Neural crest cell (in vitro differentiated cells): ENCODE measurements around the gene PROK1. TPM values are rescaled to one million over a fixed set of nuclear protein-coding genes. Genes with fewer than 3 reads are reported as not detected.
"Not testable (repeated sequence)": the region's sequence is repeated elsewhere in the genome, so short reads cannot be mapped to it uniquely, and the experiment has no call there.

ENCODE experiments used
- DNase-seq: peaks from one replicate; pipeline ENCODE4 v3.0.0; 2021; ENCODE audit warnings: low read depth, mixed read lengths, low spot score
- H3K27ac Mint-ChIP-seq: one replicate; pipeline ENCODE4 v1.8.0; 2021; ENCODE audit warnings: mild to moderate bottlenecking, mixed read lengths; ENCODE audit not compliant: unreplicated experiment
- H3K27me3 Mint-ChIP-seq: 2 replicates; pipeline ENCODE4 v1.8.0; 2021; ENCODE audit warnings: low read depth, mild to moderate bottlenecking, mixed read lengths
- H3K36me3 Mint-ChIP-seq: 2 replicates; pipeline ENCODE4 v1.8.0; 2021; ENCODE audit warnings: low read depth, mild to moderate bottlenecking, mixed read lengths
- H3K4me1 Mint-ChIP-seq: 2 replicates; pipeline ENCODE4 v1.8.0; 2021; ENCODE audit warnings: mixed read lengths
- H3K4me3 Mint-ChIP-seq: one replicate; pipeline ENCODE4 v1.8.0; 2021; ENCODE audit warnings: mild to moderate bottlenecking, mixed read lengths
- H3K9me3 Mint-ChIP-seq: 2 replicates; pipeline ENCODE4 v1.8.0; 2021; ENCODE audit warnings: mixed read lengths
- CTCF ChIP-seq: fragments of 200-600 bp; sonication (generic); conservative IDR thresholded peaks from 2 replicates; pipeline ENCODE4 v1.5.0; 2021; ENCODE audit warnings: antibody characterized with exemption, mild to moderate bottlenecking
- total RNA-seq: library from RNA; stranded (reverse); gene quantifications from 2 replicates; pipeline ENCODE4 v1.2.1, GENCODE V29; 2021

Gene PROK1
- total RNA-seq, 1 donor from 2014 or later, result not detected

DNA sequence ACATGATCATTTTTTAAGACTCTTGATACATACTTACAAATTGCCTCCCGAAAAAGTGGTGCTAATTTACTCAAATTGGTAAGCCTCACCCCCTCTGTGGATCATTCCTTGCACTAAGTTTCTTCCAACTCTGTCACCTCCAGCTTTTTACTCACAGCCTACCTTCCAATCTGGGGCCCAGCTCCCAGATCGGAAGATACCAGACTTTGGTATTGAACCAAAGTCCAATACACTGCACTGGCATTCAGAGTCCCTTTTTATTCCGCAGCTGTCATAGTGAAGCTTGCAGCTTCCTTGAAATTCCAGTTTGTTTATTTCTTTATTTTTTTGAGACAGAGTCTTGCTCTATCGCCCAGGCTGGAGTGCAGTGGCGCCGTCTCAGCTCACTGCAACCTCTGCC is 41.6 kb upstream of the PROK1 start:
- TF ChIP-seq CTCF, result no peak
- Mint-ChIP-seq H3K27me3 (no peaks in the 10 kb centered on the region), H3K27ac (no peak overlapping the region)

DNA sequence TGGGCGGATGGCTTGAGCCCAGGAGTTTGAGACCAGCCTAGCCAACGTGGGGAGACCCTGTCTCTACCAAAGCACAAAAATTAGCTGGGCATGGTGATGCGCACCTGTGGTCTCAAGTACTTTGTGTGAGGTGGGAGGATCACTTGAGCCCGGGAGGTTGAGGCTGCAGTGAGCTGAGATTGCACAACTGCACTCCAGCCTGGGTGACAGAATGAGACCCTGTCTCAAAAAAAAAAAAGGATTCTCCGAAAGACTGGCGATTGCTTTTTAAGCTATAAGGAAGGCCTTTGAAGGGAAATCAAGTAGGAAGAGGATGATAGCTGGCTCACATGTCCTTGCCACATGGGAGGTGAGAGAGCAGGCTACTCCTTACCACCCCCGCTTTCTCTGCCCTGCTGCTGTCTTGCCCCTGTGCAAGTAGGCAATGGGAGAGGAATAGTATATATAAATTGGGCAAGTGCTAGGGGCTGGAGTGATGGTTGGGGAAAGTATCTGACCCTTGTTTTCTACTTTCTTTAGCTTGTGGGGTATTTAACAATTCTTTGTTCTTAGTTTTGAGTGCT is 39.7 kb upstream of the PROK1 start:
- no peak overlapping the region for H3K27ac Mint-ChIP-seq
- no peak for TF ChIP-seq CTCF
- H3K36me3 Mint-ChIP-seq, result no peaks in the 10 kb centered on the region
- H3K27me3 Mint-ChIP-seq, result no peaks in the 10 kb centered on the region
- no peaks in the 10 kb centered on the region for H3K9me3 Mint-ChIP-seq
- H3K4me3 Mint-ChIP-seq, result peak overlapping the region; percentile 56
- H3K4me1 Mint-ChIP-seq, result peaks cover 25% of the 10 kb centered on the region
- no peak for DNase-seq

More for the DNA sequence above, 41.6 kb upstream of the PROK1 start:
- Mint-ChIP-seq H3K4me3 (peak overlapping the region; percentile 99), H3K9me3 (no peaks in the 10 kb centered on the region), H3K36me3 (peaks cover under 1% of the 10 kb centered on the region), H3K4me1 (peaks cover 28% of the 10 kb centered on the region)
- no peak for DNase-seq

DNA sequence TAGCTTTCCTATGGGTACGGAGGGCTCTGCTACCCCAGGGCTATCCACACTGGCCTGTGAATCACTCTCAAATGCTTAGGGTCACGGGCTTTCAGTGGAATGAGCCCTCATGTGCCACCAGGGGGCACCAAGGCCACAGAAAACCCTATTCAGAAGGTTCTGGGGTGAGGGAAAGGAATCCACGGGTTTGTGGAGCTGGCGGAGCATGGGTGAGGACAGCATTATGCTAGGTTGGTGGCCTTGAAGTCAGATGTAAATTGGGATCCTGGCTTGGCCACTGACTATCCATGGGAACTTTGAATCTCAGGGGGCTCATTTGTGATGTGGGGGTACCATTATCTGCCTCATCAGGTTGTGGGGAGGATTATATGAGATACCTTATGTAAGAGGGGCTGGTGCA is 38.4 kb upstream of the PROK1 start:
- Mint-ChIP-seq H3K4me3 (peak overlapping the region; percentile 31), H3K9me3 (no peaks in the 10 kb centered on the region), H3K27ac (no peak overlapping the region), H3K36me3 (no peaks in the 10 kb centered on the region), H3K27me3 (no peaks in the 10 kb centered on the region), H3K4me1 (peaks cover 15% of the 10 kb centered on the region)
- peak; percentile 74 for TF ChIP-seq CTCF
- peak; percentile 64 for DNase-seq

DNA sequence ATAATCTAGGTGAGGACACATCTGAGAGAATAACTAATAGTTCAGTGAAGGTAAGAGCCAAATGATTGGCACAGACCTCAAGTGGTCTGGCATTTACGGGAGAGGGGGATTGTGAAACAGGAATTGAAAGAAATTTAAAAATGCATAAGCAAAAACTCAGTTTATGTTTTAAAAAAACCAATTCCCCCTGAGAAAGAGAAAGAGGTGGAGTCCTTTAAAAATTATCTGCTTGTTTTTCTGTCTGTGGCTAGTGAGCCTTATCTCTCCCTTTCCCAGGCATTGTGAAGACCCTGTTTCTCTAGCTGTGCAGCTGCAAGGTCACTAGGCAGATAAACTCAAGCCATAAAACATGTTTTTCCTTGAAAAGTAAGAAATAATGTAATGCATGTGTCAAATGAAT is 37.9 kb upstream of the PROK1 start:
- not testable (repeated sequence) for H3K27me3 Mint-ChIP-seq, H3K36me3 Mint-ChIP-seq, H3K4me3 Mint-ChIP-seq, DNase-seq, H3K27ac Mint-ChIP-seq, H3K9me3 Mint-ChIP-seq
- peaks cover 10% of the 10 kb centered on the region for H3K4me1 Mint-ChIP-seq

GRCh38 chr1:110418729-110419128 is 32.2 kb upstream of the PROK1 start:
- Mint-ChIP-seq H3K4me3 (no peak overlapping the region), H3K4me1 (no peaks in the 10 kb centered on the region), H3K27ac (no peak overlapping the region), H3K36me3 (no peaks in the 10 kb centered on the region), H3K27me3 (peaks cover 3% of the 10 kb centered on the region), H3K9me3 (no peaks in the 10 kb centered on the region)
- no peak for DNase-seq
- no peak for TF ChIP-seq CTCF

DNA sequence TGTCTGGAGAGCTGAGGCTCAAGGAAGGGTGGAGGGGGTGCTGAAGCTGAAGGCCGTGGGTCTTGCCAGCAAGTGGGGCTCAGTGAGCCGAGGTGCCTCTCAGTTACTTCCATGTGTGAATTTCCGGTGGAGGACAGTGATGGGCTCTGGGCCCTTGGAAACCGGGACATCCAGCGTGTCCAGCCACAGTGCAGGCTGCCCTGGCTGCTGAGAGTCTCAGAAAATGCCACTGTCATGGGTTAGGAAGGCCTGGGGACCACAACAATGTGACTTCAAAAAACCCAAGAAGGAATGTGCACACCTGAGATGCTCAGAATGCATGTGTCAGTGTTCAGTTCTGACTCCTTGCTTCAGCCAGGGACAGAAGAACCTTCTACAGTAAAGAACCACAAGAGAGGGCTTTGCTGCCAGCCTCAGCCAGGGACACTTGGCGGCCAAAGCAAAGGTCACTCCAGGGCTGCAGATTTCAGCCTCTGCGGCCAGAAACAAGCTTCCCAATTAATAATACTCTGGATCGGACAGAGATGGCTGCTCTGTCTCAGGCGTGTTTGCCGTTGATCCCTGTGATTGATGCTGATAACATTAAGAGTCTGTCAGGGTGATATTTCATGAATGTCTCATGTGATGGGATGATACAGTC is 30.8 kb upstream of the PROK1 start:
- no peak for TF ChIP-seq CTCF
- H3K36me3 Mint-ChIP-seq, result no peaks in the 10 kb centered on the region
- H3K27ac Mint-ChIP-seq, result no peak overlapping the region
- H3K4me3 Mint-ChIP-seq, result no peak overlapping the region
- no peaks in the 10 kb centered on the region for H3K9me3 Mint-ChIP-seq
- no peak for DNase-seq
- H3K4me1 Mint-ChIP-seq, result no peaks in the 10 kb centered on the region
- H3K27me3 Mint-ChIP-seq, result peaks cover 4% of the 10 kb centered on the region
